Fibroblast of pulmonary artery (primary cell): Measurements from ENCODE around the gene C11orf65.

Experiments used
- DNase-seq: peaks from one replicate; pipeline ENCODE4 v3.0.0-alpha.2; 2010; ENCODE audit warnings: low read depth
- H3K4me3 ChIP-seq: replicated peaks from 2 replicates; pipeline ENCODE4 v1.5.1; 2011; ENCODE audit warnings: low read depth, mild to moderate bottlenecking, control low read depth, low read length, moderate library complexity
- TF ChIP-seq, protein P1 (sequence below): IDR thresholded peaks from 2 replicates; pipeline ENCODE4 v1.5.1; 2011; ENCODE audit warnings: mild to moderate bottlenecking, control low read depth, low read length, inconsistent platforms; ENCODE audit errors: missing control alignments

Gene C11orf65

DNA sequence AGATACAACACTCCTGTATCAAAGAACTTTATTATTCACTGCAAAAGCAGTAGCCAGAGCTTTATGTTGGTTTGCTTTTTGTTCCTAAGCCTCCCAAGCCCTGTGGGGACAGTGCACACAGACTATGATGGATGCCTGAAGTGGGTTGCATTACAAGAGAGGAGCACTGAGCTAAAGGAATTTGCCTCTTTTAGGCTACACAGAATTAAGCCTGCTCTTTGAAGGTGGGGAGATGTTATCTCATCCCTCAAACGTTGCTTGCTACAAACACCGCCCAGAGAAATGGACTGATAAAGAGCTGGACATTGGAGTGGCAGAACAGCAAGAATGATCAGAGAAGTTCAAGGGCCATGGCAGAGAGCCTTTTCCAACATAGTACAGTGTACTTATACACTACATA is 33.4 kb upstream of the C11orf65 start:
- TF ChIP-seq, protein P1, sequence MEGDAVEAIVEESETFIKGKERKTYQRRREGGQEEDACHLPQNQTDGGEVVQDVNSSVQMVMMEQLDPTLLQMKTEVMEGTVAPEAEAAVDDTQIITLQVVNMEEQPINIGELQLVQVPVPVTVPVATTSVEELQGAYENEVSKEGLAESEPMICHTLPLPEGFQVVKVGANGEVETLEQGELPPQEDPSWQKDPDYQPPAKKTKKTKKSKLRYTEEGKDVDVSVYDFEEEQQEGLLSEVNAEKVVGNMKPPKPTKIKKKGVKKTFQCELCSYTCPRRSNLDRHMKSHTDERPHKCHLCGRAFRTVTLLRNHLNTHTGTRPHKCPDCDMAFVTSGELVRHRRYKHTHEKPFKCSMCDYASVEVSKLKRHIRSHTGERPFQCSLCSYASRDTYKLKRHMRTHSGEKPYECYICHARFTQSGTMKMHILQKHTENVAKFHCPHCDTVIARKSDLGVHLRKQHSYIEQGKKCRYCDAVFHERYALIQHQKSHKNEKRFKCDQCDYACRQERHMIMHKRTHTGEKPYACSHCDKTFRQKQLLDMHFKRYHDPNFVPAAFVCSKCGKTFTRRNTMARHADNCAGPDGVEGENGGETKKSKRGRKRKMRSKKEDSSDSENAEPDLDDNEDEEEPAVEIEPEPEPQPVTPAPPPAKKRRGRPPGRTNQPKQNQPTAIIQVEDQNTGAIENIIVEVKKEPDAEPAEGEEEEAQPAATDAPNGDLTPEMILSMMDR: no peak
- no peak overlapping the region for H3K4me3 ChIP-seq
- DNase-seq: no peak

DNA sequence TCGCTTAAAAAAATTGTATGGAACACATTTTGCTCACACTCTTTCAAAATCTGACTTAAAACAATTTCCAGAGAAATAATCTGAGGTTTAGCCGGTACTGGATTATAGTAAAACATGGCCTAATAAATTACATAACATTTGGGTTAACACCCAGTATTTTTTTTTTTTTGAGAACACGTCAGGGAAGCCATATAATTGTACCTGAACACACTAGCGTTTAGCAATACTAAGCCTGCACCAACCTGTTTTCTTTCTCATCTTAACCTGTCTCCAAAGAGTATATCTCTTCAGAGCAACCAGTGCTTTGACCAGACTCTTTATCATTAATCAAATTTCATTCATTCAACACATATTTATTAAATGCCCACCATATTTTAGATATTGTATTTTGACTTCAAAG is 32.8 kb upstream of the C11orf65 start:
- no peak for DNase-seq
- H3K4me3 ChIP-seq: no peak overlapping the region
- TF ChIP-seq, protein P1: no peak

DNA sequence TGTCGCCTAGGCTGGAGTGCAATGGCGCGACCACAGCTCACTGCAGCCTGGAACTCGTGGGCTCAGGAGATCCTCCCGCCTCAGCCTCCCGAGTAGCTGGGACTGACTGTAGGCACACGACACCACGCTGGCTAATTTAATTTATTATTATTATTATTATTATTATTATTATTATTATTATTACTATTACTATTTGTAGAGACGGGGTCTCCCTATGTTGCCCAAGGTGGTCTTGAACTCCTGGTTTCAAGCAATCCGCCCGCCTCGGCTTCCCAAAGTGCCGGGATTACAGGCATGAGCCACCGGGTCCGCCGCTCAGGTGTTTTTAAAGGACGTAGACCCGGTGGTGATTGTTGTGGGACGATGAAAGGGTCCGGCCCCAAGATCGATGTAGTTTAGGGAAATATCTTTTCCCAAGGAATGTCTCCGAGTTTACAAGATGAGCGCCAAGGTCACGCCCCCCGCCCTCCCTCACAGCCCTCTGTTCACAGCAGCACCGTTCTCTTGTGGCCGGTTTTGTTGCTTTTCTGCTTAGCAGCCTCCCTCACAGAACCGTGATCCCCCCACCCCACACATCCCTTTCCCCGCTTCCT is 31.6 kb upstream of the C11orf65 start:
- DNase-seq: no peak
- peak overlapping the region; percentile 61 for H3K4me3 ChIP-seq
- TF ChIP-seq, protein P1: no peak

GRCh38 chr11:108498046-108498815 is 30.9 kb upstream of the C11orf65 start, which contains the start of gene POGLUT3:
TSS of gene POGLUT3 (minus strand) at chr11:108498384. CDS start at chr11:108498366, 18 bp downstream.
- TF ChIP-seq, protein P1: no peak
- peak; percentile 48 for DNase-seq
- peak within 1 kb of the TSS; percentile 61 for H3K4me3 ChIP-seq

- TF ChIP-seq, protein P1: no peak
- peak overlapping the region; percentile 61 for H3K4me3 ChIP-seq
- peak; percentile 99 for DNase-seq
Observed at GRCh38 chr11:108497317-108498045, 30.2 kb upstream of the C11orf65 start.

DNA sequence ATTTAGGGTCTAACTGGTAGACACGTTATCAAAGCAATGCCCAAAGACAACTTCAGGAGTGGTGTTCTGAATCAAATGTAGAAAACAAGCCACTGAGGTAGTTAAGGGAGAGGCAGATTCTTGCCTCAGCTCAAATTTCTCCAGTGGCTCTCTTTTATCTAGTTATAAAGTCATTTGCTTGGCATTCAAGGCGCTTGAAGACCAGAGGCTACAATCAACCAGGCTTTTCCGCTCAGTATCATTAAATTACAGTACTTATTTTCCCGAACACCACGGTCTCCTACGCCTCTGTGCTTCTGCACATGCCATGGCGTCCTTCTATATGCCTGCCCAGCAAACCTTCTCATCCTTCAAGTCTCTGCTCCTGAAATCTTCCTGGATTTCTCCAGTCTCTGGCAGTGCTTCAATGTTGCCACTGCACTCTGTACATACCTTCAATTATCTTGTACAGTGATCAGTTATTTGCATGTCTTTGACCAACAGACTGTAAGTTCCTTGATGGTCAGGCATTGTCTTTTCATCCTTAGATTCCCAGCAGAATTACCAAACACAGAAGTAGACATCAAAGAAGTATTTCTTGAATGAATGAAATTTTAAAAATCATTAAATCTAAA is 29.4 kb upstream of the C11orf65 start:
- H3K4me3 ChIP-seq: peak overlapping the region; percentile 61
- DNase-seq: peak; percentile 15
- TF ChIP-seq, protein P1: no peak
